KOPT-K1 (cell line): ENCODE data around the gene OR6B3.

ENCODE experiments used
- H3K27ac ChIP-seq: fragments of 200-600 bp; sonication (generic); 2 replicates; pipeline ENCODE4 v1.5.1; 2016; ENCODE audit warnings: antibody characterized with exemption, mild to moderate bottlenecking, low read depth, low read length; ENCODE audit not compliant: poor library complexity, severe bottlenecking
- H3K36me3 ChIP-seq: fragments of 200-600 bp; sonication (generic); 2 replicates; pipeline ENCODE4 v1.5.1; 2017; ENCODE audit warnings: antibody characterized with exemption, mild to moderate bottlenecking, low read length, moderate library complexity; ENCODE audit not compliant: insufficient read depth
- H3K9me3 ChIP-seq: fragments of 200-600 bp; sonication (generic); 2 replicates; pipeline ENCODE4 v1.5.1; 2017; ENCODE audit warnings: antibody characterized with exemption, low read length, mild to moderate bottlenecking; ENCODE audit not compliant: insufficient read depth, poor library complexity, severe bottlenecking

Gene OR6B3

DNA sequence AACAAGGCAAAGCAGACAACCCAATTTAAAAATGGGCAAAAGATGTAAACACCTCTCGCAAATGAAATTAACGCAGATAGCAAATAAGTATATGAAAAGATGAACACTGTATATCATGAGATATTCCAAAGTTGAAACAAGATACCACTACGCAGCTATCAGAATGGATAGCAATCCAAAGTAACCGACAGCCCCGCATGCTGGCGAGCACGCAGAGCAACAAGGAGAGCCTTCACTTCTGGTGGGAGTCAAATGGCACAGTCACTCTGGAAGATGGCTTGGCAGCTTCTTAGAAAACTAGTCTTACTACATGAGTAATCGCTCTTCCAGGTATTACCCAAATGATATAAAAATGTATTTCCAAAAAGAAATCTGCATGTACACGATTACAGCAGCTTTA lies 29.5 kb downstream of the OR6B3 start:
- no peaks in the 10 kb centered on the region for H3K9me3 ChIP-seq
- H3K36me3 ChIP-seq, result peaks cover 29% of the 10 kb centered on the region
- no peak overlapping the region for H3K27ac ChIP-seq

DNA sequence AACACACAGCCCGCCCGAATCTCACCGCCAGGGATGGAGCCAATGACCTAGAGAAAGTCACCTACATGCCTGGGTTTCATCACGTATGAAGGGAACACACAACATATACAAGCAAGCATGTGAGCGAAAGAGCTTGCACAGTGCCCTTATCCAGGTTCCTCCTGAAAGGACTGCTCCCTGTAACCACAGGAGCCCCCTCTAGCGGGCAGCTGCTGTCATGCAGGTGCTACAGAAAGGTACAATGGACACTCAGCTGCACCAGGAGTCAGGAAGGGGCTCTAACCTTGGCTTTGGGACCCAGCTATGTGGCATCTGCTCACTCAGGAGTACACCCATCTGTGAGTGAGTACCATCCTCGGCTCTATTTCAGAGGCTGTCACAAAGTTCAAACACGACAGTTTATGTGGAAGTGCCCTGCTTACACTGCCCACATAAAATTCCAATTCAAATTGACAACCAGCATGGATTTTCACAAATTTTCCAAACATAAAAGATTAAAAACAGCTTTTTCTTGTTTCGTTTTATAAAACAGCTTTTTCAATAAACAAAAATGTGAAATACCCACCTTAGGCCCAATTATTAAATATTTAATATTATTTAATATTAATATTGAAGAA lies 31.7 kb downstream of the OR6B3 start:
- Histone ChIP-seq H3K27ac (no peak overlapping the region), H3K9me3 (no peaks in the 10 kb centered on the region), H3K36me3 (peaks cover 51% of the 10 kb centered on the region)

DNA sequence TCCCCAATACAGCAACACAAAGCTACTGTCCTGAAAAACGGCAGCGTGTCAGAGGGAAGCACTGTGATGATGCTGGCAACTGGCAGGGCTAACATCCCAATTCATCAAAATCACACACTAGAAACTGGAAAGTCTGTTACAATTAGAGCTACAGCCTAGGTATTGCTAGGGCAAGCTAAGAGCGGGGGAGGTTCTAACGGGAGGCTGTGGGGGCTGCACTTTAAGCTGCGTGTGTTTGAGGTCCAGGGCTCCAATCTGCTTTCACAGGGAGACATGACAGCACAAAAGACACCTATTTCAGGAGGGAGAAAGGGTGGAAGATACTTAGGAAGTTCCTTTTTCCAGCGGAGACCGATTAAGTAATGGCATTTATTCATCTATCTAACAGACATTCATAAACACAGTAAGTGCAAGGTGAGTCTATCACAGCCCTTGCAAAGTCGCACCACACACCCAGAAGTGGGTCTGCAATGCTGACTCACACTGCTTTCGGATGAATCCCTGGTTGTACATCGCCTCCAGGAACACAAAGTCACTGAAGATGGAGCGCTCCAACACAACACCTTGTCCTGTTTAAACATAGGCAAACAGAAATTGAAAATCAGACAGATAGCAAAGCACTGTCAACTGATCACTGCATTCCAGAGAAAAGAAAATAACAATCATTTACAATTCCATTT lies 35.1 kb downstream of the OR6B3 start:
- Histone ChIP-seq H3K27ac (no peak overlapping the region), H3K36me3 (peaks cover 84% of the 10 kb centered on the region), H3K9me3 (no peaks in the 10 kb centered on the region)

DNA sequence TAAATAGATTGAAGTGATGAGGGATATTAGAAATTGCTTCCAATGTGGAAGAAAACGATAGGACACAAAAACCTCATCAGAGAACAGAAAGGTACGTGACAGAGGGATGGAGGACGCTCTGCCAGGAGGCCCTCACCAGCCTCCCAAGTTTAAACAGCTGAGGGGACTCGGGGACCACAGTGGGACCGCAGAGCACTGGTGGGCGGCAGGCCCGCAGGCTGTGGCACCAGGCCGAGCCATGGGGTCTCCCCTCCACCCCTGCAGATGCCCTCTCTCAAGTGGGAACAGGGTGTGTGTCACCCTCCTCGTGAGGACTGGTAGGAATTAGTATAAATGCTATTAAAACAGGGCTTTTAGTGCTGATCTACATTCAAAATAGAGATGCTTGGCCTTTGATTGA lies 39.0 kb downstream of the OR6B3 start:
- Histone ChIP-seq H3K36me3 (peaks cover 98% of the 10 kb centered on the region), H3K9me3 (no peaks in the 10 kb centered on the region), H3K27ac (no peak overlapping the region)

DNA sequence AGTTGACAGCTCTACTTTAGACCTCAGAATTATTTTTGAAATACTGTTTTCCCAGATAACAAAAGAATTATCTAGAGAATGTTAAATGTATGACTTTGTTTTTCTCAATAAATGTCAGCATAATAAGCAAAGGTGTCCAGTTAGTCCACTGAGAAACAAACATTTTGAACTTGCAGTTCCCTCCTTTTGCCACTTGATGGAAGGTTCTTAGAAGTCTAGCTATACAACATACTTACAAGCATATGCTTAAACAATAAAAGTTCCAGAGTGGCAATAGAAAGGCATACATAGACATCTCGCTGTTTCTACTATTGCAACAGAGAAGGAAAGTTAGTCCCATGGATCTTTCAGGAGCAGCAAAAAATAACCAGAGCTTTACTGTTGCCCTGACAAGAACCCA lies 40.0 kb downstream of the OR6B3 start:
- no peak overlapping the region for H3K27ac ChIP-seq
- H3K36me3 ChIP-seq, result peaks cover 98% of the 10 kb centered on the region
- no peaks in the 10 kb centered on the region for H3K9me3 ChIP-seq

DNA sequence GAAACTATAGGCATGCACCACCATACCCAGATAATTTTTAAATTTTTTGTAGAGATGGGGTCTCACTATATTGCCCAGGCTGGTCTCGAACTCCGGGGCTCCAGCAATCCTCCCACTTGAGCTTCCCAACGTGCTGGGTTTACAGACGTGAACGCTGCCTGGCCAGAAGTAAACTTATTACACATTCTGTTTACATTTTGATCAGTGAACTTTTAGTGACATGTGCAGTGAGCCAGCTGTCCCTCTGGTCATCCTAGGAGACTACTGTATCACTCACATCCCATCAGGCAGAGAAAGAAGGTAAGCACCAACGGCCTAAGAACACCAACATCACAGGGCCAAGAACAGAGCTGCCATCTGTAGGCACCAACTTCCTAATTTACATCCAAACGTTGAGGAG lies 50.3 kb downstream of the OR6B3 start:
- Histone ChIP-seq H3K9me3 (no peaks in the 10 kb centered on the region), H3K36me3 (peaks cover 99% of the 10 kb centered on the region), H3K27ac (no peak overlapping the region)

DNA sequence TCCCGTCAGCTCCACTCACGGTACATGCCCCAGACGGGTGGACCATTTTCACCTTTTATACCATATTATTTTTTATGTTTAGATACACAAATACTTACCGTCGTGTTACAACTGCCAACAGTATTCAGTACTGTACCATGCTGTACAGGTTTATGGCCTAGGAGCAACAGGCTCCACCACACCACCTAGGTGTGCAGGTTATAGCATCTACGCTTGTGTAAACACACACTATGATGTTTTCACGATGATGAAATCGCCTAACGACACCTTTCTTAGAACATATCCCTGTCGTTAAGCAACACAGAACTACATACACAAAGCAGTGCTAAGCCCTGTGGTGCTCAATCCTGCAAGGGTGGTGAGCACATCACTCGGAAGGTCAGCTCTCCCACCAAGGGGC lies 52.6 kb downstream of the OR6B3 start:
- H3K9me3 ChIP-seq, result no peaks in the 10 kb centered on the region
- H3K36me3 ChIP-seq, result peaks cover 94% of the 10 kb centered on the region
- H3K27ac ChIP-seq, result no peak overlapping the region

DNA sequence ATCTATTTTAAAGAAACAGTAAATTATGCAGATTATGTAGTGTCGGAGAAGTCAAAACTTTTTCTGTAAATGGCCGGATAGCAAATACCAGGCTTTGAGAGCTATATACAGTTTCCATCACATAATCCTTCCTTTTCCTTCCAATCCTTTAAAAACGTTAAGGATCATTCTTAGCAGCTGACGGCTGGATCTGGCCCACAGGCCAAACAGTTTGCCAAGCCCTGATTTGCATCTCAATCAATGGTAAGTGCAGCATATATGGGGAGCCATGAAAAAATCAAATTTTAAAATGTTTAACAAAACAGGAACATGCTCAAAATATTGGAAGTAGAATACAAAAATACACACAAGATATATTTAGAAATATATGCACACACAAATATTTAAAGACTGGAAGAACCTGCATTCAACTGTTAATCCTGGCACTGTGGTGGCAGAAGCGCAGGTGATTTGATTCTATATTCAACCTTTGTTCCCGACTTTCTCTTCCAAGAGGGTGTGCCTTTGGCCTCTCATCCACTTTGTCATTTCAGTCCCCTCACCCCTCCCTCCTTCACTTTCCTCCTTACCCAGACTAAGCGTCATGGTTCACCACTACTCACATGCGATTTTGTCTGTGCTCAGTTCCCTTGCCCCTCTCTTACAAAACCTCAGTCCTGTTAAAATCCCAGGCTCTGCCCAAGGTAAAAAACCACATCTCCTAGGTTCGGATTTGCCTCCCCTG lies 55.5 kb downstream of the OR6B3 start:
- Histone ChIP-seq H3K9me3 (no peaks in the 10 kb centered on the region), H3K27ac (no peak overlapping the region), H3K36me3 (peaks cover 87% of the 10 kb centered on the region)
